Measurements from ENCODE around the gene TRAPPC14.

Gene TRAPPC14

DNA sequence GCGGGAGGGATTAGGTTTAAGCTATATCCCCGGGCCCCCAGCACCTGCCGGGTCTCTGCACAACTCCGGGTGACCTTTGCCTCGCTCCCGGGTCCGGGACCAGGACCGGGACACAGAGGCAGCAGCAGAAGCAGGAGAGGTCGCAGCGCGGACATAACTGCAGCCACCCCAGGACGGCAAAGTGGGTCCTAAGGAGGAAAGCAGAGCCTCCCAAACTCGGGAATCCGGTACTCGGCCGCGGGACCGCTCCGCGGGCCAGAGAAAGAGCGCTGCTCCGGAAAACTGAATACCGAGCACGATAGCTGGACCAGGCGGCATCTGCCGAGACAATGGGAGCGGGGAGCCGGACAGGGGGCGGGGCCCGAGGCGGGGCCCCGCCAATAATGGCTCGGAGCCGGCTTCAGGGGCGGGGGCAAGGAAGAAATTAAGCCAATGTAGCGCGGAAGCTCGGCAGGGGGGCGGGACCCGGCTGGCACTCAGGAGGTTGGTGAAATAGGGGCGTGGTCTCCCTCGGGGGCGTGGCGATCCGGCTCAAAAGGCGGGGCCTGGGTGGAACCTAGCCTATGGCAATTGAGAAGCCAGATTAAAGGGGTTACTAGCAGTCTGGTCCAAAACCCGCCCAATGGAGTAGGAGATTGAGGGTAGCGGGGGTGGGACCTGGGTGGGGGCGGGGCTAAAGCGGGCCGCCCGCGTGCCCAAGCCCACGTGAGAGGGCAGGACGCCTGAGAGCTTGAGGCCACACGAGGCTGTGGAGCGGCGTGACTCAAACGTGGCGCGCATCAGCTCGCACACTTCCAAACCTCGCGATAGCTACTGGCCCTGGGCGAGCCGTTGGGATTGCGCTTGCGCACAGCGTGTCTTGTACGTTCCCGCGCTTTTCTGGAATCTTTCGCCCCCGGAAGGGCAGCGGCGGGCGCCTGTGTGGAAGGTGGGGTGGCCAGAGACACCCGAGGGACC lies 18.8 kb upstream of the TRAPPC14 start, which contains the start of the genes GPC2 and STAG3 (continued):
- TF ChIP-seq OVOL3 (tag by site-specific recombination; IDR thresholded peaks at IDR 0.05) (no peak), ZNF266 (tag by site-specific recombination; IDR thresholded peaks at IDR 0.05; ENCODE audit: low read depth) (no peak), ZNF324 (tag by site-specific recombination; IDR thresholded peaks at IDR 0.05) (no peak), ZNF223 (tag by site-specific recombination; IDR thresholded peaks at IDR 0.05) (no peak), ZNF792 (tag by site-specific recombination; IDR thresholded peaks at IDR 0.05) (no peak), KLF1 (tag by site-specific recombination; IDR thresholded peaks at IDR 0.05) (no peak), KLF9 (tag by site-specific recombination; IDR thresholded peaks at IDR 0.05; ENCODE audit: low read depth) (peak; percentile 89), ZFP37 (tag by site-specific recombination; IDR thresholded peaks at IDR 0.05) (no peak), ZNF146 (tag by site-specific recombination; IDR thresholded peaks at IDR 0.05) (no peak), ZFP41 (tag by site-specific recombination; IDR thresholded peaks at IDR 0.05; ENCODE audit: borderline replicate concordance) (no peak), GLI4 (tag by site-specific recombination; IDR thresholded peaks at IDR 0.05) (no peak), ZNF341 (tag by site-specific recombination; IDR thresholded peaks at IDR 0.05; ENCODE audit: low read depth) (no peak), ZNF585B (tag by site-specific recombination; IDR thresholded peaks at IDR 0.05) (no peak), GLIS1 (tag by site-specific recombination; IDR thresholded peaks at IDR 0.05) (0 out of 2 replicates have a peak, but pooled peaks have one; percentile 9), PRDM1 (tag by site-specific recombination; IDR thresholded peaks at IDR 0.05) (no peak), KLF8 (tag by site-specific recombination; IDR thresholded peaks at IDR 0.05) (no peak), GLIS2 (tag by site-specific recombination; IDR thresholded peaks at IDR 0.05) (peak; percentile 27; the same call in 1 of the 2 replicates), ZNF600 (tag by site-specific recombination; IDR thresholded peaks at IDR 0.05) (peak; percentile 25; the same call in 1 of the 2 replicates), ZBTB21 (tag by site-specific recombination; IDR thresholded peaks at IDR 0.05) (no peak), ZNF24 (tag by site-specific recombination; IDR thresholded peaks at IDR 0.05) (no peak), KLF7 (tag by site-specific recombination; IDR thresholded peaks at IDR 0.05; ENCODE audit: borderline replicate concordance) (no peak)
- TF ChIP-seq, protein P1, sequence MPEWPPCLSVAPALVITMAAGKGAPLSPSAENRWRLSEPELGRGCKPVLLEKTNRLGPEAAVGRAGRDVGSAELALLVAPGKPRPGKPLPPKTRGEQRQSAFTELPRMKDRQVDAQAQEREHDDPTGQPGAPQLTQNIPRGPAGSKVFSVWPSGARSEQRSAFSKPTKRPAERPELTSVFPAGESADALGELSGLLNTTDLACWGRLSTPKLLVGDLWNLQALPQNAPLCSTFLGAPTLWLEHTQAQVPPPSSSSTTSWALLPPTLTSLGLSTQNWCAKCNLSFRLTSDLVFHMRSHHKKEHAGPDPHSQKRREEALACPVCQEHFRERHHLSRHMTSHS (tag by site-specific recombination; IDR thresholded peaks at IDR 0.05), result no peak
- TF ChIP-seq, protein P2, sequence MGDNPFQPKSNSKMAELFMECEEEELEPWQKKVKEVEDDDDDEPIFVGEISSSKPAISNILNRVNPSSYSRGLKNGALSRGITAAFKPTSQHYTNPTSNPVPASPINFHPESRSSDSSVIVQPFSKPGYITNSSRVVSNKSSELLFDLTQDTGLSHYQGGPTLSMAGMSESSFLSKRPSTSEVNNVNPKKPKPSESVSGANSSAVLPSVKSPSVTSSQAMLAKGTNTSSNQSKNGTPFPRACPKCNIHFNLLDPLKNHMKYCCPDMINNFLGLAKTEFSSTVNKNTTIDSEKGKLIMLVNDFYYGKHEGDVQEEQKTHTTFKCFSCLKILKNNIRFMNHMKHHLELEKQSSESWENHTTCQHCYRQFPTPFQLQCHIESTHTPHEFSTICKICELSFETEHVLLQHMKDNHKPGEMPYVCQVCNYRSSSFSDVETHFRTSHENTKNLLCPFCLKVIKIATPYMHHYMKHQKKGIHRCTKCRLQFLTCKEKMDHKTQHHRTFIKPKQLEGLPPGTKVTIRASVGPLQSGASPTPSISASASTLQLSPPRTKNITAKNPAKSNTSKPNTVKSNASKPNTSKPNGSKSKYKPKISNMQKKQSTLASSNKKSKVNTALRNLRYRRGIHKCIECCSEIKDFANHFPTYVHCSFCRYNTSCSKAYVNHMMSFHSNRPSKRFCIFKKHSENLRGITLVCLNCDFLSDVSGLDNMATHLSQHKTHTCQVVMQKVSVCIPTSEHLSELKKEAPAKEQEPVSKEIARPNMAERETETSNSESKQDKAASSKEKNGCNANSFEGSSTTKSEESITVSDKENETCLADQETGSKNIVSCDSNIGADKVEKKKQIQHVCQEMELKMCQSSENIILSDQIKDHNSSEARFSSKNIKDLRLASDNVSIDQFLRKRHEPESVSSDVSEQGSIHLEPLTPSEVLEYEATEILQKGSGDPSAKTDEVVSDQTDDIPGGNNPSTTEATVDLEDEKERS (tag by site-specific recombination; IDR thresholded peaks at IDR 0.05), result no peak
- TF ChIP-seq, protein P3, sequence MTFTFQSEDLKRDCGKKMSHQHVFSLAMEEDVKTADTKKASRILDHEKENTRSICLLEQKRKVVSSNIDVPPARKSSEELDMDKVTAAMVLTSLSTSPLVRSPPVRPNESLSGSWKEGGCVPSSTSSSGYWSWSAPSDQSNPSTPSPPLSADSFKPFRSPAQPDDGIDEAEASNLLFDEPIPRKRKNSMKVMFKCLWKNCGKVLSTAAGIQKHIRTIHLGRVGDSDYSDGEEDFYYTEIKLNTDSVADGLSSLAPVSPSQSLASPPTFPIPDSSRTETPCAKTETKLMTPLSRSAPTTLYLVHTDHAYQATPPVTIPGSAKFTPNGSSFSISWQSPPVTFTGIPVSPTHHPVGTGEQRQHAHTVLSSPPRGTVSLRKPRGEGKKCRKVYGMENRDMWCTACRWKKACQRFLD (tag by site-specific recombination; IDR thresholded peaks at IDR 0.05), result no peak
- TF ChIP-seq, protein P4, sequence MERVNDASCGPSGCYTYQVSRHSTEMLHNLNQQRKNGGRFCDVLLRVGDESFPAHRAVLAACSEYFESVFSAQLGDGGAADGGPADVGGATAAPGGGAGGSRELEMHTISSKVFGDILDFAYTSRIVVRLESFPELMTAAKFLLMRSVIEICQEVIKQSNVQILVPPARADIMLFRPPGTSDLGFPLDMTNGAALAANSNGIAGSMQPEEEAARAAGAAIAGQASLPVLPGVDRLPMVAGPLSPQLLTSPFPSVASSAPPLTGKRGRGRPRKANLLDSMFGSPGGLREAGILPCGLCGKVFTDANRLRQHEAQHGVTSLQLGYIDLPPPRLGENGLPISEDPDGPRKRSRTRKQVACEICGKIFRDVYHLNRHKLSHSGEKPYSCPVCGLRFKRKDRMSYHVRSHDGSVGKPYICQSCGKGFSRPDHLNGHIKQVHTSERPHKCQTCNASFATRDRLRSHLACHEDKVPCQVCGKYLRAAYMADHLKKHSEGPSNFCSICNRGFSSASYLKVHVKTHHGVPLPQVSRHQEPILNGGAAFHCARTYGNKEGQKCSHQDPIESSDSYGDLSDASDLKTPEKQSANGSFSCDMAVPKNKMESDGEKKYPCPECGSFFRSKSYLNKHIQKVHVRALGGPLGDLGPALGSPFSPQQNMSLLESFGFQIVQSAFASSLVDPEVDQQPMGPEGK (tag by site-specific recombination; IDR thresholded peaks at IDR 0.05), result peak; percentile 25
- TF ChIP-seq, protein P5, sequence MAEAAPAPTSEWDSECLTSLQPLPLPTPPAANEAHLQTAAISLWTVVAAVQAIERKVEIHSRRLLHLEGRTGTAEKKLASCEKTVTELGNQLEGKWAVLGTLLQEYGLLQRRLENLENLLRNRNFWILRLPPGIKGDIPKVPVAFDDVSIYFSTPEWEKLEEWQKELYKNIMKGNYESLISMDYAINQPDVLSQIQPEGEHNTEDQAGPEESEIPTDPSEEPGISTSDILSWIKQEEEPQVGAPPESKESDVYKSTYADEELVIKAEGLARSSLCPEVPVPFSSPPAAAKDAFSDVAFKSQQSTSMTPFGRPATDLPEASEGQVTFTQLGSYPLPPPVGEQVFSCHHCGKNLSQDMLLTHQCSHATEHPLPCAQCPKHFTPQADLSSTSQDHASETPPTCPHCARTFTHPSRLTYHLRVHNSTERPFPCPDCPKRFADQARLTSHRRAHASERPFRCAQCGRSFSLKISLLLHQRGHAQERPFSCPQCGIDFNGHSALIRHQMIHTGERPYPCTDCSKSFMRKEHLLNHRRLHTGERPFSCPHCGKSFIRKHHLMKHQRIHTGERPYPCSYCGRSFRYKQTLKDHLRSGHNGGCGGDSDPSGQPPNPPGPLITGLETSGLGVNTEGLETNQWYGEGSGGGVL (tag by site-specific recombination; IDR thresholded peaks at IDR 0.05), result no peak
- TF ChIP-seq, protein P6, sequence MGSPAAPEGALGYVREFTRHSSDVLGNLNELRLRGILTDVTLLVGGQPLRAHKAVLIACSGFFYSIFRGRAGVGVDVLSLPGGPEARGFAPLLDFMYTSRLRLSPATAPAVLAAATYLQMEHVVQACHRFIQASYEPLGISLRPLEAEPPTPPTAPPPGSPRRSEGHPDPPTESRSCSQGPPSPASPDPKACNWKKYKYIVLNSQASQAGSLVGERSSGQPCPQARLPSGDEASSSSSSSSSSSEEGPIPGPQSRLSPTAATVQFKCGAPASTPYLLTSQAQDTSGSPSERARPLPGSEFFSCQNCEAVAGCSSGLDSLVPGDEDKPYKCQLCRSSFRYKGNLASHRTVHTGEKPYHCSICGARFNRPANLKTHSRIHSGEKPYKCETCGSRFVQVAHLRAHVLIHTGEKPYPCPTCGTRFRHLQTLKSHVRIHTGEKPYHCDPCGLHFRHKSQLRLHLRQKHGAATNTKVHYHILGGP (tag by site-specific recombination; IDR thresholded peaks at IDR 0.05), result no peak
- TF ChIP-seq, protein P7, sequence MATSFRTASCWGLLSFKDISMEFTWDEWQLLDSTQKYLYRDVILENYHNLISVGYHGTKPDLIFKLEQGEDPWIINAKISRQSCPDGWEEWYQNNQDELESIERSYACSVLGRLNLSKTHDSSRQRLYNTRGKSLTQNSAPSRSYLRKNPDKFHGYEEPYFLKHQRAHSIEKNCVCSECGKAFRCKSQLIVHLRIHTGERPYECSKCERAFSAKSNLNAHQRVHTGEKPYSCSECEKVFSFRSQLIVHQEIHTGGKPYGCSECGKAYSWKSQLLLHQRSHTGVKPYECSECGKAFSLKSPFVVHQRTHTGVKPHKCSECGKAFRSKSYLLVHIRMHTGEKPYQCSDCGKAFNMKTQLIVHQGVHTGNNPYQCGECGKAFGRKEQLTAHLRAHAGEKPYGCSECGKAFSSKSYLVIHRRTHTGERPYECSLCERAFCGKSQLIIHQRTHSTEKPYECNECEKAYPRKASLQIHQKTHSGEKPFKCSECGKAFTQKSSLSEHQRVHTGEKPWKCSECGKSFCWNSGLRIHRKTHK (tag by site-specific recombination; IDR thresholded peaks at IDR 0.05), result no peak

Measured in HEK293 (cell line).